Peyer's patch (tissue), 4 donors: ENCODE measurements around the gene CLDN7. TPM values are rescaled to one million over a fixed set of nuclear protein-coding genes. Genes with fewer than 3 reads are reported as not detected.

Source experiments
- DNase-seq, 3 donors: peaks; one replicate each; pipeline ENCODE4 v3.0.0-alpha.2; 2017 to 2019
- H3K27ac ChIP-seq, 4 donors: fragments of 200-600 bp; sonication (generic); one replicate each; pipeline ENCODE4 v1.5.1; 2016 to 2019
- H3K27me3 ChIP-seq, 2 donors: fragments of 200-600 bp; sonication (generic); one replicate each; pipeline ENCODE4 v1.5.1; 2019
- H3K36me3 ChIP-seq, 3 donors: fragments of 200-600 bp; sonication (generic); one replicate each; pipeline ENCODE4 v1.5.1; 2016 to 2019
- H3K4me1 ChIP-seq, 4 donors: fragments of 200-600 bp; sonication (generic); one replicate each; pipeline ENCODE4 v1.5.1; 2016 to 2019
- H3K4me3 ChIP-seq, 4 donors: fragments of 200-600 bp; sonication (generic); 1 replicate in 3 of 4; 2 replicates in 1 of 4; pipeline ENCODE4 v1.5.1; 2016 to 2019; ENCODE audit warnings: mild to moderate bottlenecking in 1 of 4
- H3K9me3 ChIP-seq, 4 donors: fragments of 200-600 bp; sonication (generic); one replicate each; pipeline ENCODE4 v1.5.1; 2016 to 2019; ENCODE audit warnings: mild to moderate bottlenecking in 1 of 4
- POLR2A ChIP-seq, 2 donors: fragments of 450-650 bp; IDR thresholded peaks; one replicate each; pipeline ENCODE4 v1.5.1; 2017; ENCODE audit warnings: antibody characterized with exemption in 2 of 2, mild to moderate bottlenecking in 2 of 2, moderate library complexity in 2 of 2
- small RNA-seq, 2 donors: library from RNA; depleted of rRNA; stranded (forward); fragments of <200 nt; gene quantifications; one replicate each; pipeline ENCODE3, GENCODE V24; 2016
- total RNA-seq, 4 donors: library from RNA; depleted of rRNA; stranded (reverse); fragments of >200 nt; gene quantifications; one replicate each; pipeline ENCODE4 v1.1.0, GENCODE V29; 2016
- TF ChIP-seq, protein P1 (sequence below), 6 experiments: fragments of 450-650 bp in 4 of 6; fragments of 200-600 bp in 2 of 6; sonication (generic) in 1 of 6; IDR thresholded peaks; one replicate each; pipeline ENCODE4 v1.5.1; 2017 to 2019; ENCODE audit warnings: antibody characterized with exemption in 6 of 6, mild to moderate bottlenecking in 3 of 6, moderate library complexity in 1 of 6

CLDN7 gene
- total RNA-seq, 4 donors from 2014 or later: 80.0 to 1,052 (median 864) TPM

DNA sequence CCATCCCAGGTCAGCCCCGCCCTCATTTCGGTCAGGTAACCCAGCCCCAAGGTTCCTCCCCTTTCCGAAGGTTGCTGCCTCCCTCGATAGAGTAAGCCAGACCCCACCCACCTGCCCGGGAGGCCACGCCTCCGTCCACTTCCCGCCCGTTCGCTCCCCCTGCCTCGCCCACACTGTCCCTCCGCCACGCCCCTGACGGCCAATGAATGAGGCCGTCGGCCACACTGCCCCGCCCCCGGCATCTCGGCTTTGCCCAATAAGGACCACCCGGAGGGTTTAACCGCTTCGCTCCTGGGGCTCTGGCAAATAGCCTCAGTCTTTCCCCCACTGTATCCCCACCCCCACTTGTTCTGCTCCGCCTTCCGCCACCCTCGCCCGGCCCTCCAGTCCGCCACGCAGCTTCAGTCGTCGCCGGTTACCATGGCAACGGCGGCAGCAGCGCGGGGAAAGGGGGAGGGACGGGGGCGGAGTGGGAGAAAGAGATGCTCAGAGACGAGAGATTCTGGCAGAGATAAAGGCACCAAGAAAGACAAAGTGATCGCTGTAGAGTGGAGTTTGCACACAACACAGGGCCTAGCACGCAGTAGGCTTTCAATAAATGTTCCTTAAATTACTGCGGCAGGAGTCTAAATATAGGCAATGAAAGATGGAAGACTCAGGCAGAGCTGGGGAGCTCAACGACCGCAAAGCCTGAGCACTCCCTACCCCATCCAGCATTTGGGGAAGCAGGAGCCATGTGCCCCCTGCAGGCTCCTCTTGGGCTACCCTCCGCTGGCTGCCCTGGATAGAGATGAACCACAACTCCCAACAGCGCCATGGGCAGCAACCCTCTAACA, 47.8 kb downstream of the CLDN7 start:
- Histone ChIP-seq H3K36me3 (no peaks in the 10 kb centered on the region), H3K4me3 (peak overlapping the region; percentile 31 to 57 (median 48)), H3K4me1 (peaks cover 5 to 46% (median 8%) of the 10 kb centered on the region in 4 donors), H3K27me3 (no peaks in the 10 kb centered on the region), H3K27ac (peak overlapping the region; percentile 54 to 74 (median 68)), H3K9me3 (no peaks in the 10 kb centered on the region)
- TF ChIP-seq, protein P1, sequence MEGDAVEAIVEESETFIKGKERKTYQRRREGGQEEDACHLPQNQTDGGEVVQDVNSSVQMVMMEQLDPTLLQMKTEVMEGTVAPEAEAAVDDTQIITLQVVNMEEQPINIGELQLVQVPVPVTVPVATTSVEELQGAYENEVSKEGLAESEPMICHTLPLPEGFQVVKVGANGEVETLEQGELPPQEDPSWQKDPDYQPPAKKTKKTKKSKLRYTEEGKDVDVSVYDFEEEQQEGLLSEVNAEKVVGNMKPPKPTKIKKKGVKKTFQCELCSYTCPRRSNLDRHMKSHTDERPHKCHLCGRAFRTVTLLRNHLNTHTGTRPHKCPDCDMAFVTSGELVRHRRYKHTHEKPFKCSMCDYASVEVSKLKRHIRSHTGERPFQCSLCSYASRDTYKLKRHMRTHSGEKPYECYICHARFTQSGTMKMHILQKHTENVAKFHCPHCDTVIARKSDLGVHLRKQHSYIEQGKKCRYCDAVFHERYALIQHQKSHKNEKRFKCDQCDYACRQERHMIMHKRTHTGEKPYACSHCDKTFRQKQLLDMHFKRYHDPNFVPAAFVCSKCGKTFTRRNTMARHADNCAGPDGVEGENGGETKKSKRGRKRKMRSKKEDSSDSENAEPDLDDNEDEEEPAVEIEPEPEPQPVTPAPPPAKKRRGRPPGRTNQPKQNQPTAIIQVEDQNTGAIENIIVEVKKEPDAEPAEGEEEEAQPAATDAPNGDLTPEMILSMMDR (IDR thresholded peaks at IDR 0.05): peak in 5 of 6 experiments; percentile 15 to 57 (median 36)
- TF ChIP-seq POLR2A (IDR thresholded peaks at IDR 0.05): no peak
- DNase-seq: peak; percentile 98 to 99 (median 99)

DNA sequence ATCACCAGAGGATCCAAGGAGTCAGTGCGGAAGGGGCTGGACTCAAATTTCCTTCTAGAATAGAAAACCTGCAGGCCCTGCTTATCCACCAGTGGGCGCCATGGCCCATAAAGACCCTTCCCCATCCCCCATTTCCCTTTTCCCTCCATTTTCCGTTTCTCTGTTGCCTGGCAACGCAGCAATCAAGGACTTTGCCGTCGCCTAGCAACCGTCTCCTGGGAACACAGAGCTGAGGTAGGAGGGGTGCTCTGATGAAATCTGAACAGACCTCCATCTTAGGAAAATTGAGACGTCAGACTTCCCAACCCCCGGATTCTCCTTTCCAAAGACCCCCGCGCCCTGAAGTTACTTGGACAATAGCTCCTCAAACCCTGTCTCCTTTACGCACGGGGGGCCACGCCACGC, 48.4 kb downstream of the CLDN7 start:
- H3K27me3 ChIP-seq: no peaks in the 10 kb centered on the region
- peaks cover 0 to 39% (median 4%) of the 10 kb centered on the region in 4 donors for H3K4me1 ChIP-seq
- DNase-seq: no peak
- peak overlapping the region; percentile 31 to 57 (median 48) for H3K4me3 ChIP-seq
- H3K9me3 ChIP-seq: no peaks in the 10 kb centered on the region
- peak overlapping the region; percentile 54 to 74 (median 68) for H3K27ac ChIP-seq
- TF ChIP-seq POLR2A (IDR thresholded peaks at IDR 0.05): no peak
- TF ChIP-seq, protein P1 (IDR thresholded peaks at IDR 0.05): peak in 5 of 6 experiments; percentile 23 to 32 (median 31)
- no peaks in the 10 kb centered on the region for H3K36me3 ChIP-seq

GRCh38 chr17:7211491-7212273, 50.6 kb downstream of the CLDN7 start:
- TF ChIP-seq POLR2A (IDR thresholded peaks at IDR 0.05): no peak
- TF ChIP-seq, protein P1 (IDR thresholded peaks at IDR 0.05): no peak
- Histone ChIP-seq H3K4me1 (peaks cover 0 to 27% (median 0%) of the 10 kb centered on the region in 4 donors), H3K27ac (no peak overlapping the region), H3K9me3 (no peaks in the 10 kb centered on the region), H3K4me3 (no peak overlapping the region), H3K27me3 (no peaks in the 10 kb centered on the region), H3K36me3 (no peaks in the 10 kb centered on the region)
- no peak for DNase-seq

Small RNA genes lying within 50 kb of the gene (small RNA-seq; reads per million reads assigned to genes)
- gene MIR324 (0.82 to 5.5 reads per million in 2 donors), gene RF00019 (0 reads per million in 2 donors)

Other genes starting within 250 kb of the CLDN7 start
- 100 to 1,000 TPM in 2 of 4 donors, 10 to 100 TPM in 2; 56.9 to 138 (median 109) TPM for gene RNASEK, start 249.9 kb downstream of the CLDN7 start, total RNA-seq
- gene BCL6B, start 239.4 kb downstream of the CLDN7 start, total RNA-seq: 1 to 10 TPM in 2 of 4 donors, under 1 TPM in 2; 0.57 to 9.9 (median 1.4) TPM
- 10 to 100 TPM in 1 of 4 donors, 1 to 10 TPM in 3; 7.5 to 16.4 (median 8.8) TPM for gene SLC16A13, start 226.5 kb downstream of the CLDN7 start, total RNA-seq
- 1 to 10 TPM in 1 of 4 donors, under 1 TPM in 1, not detected in 2; 0.94 to 1.1 TPM for gene SLC16A11, start 218.4 kb downstream of the CLDN7 start, total RNA-seq
- gene CLEC10A, start 182.2 kb downstream of the CLDN7 start, total RNA-seq: 1 to 10 TPM; 1.8 to 9.9 (median 5.6) TPM
- gene ASGR2, start 147.7 kb downstream of the CLDN7 start, total RNA-seq: not detected
- gene ASGR1, start 83.1 kb downstream of the CLDN7 start, total RNA-seq: 1 to 10 TPM in 1 of 4 donors, under 1 TPM in 2, not detected in 1; 0.88 to 2.5 (median 0.94) TPM
- 10 to 100 TPM in 2 of 4 donors, 1 to 10 TPM in 2; 2.6 to 15.7 (median 9.4) TPM for gene DLG4, start 42.6 kb downstream of the CLDN7 start, total RNA-seq
- 1,000 to 10,000 TPM; 1,292 to 4,167 (median 1,553) TPM for gene ACADVL, start 42.5 kb downstream of the CLDN7 start, total RNA-seq
- 10 to 100 TPM; 42.1 to 61.9 (median 50.1) TPM for gene DVL2, start 28.0 kb downstream of the CLDN7 start, total RNA-seq
- gene PHF23, start 23.0 kb downstream of the CLDN7 start, total RNA-seq: 10 to 100 TPM; 22.2 to 38.8 (median 35.1) TPM
- 100 to 1,000 TPM; 288 to 521 (median 367) TPM for gene GABARAP, start 20.0 kb downstream of the CLDN7 start, total RNA-seq
- 10 to 100 TPM; 55.3 to 86.9 (median 76.4) TPM for gene CTDNEP1, start 10.7 kb downstream of the CLDN7 start, total RNA-seq
- gene ELP5, start 10.3 kb downstream of the CLDN7 start, total RNA-seq: 10 to 100 TPM; 15.1 to 75.1 (median 29.0) TPM
- 1 to 10 TPM in 3 of 4 donors, not detected in 1; 1.1 to 7.6 (median 4.8) TPM for gene SLC2A4, start 19.2 kb upstream of the CLDN7 start, total RNA-seq
- gene YBX2, start 32.2 kb upstream of the CLDN7 start, total RNA-seq: 10 to 100 TPM; 20.7 to 70.0 (median 24.6) TPM
- 100 to 1,000 TPM in 3 of 4 donors, 10 to 100 TPM in 1; 94.4 to 128 (median 120) TPM for gene EIF5A, start 45.1 kb upstream of the CLDN7 start, total RNA-seq
- gene GPS2, start 52.9 kb upstream of the CLDN7 start, total RNA-seq: 100 to 1,000 TPM in 1 of 4 donors, 10 to 100 TPM in 3; 93.2 to 148 (median 94.2) TPM
- gene NEURL4, start 66.9 kb upstream of the CLDN7 start, total RNA-seq: 10 to 100 TPM; 23.3 to 69.0 (median 53.9) TPM
- 100 to 1,000 TPM in 1 of 4 donors, 10 to 100 TPM in 3; 15.6 to 696 (median 24.0) TPM for gene ACAP1, start 74.1 kb upstream of the CLDN7 start, total RNA-seq
- gene KCTD11, start 89.7 kb upstream of the CLDN7 start, total RNA-seq: 1 to 10 TPM; 2.5 to 8.9 (median 7.1) TPM
- gene TMEM95, start 92.7 kb upstream of the CLDN7 start, total RNA-seq: not detected
- gene TNK1, start 118.6 kb upstream of the CLDN7 start, total RNA-seq: 10 to 100 TPM; 19.8 to 54.4 (median 44.4) TPM
- 10 to 100 TPM; 10.7 to 38.8 (median 21.9) TPM for gene PLSCR3, start 132.0 kb upstream of the CLDN7 start, total RNA-seq
- gene TMEM256, start 141.6 kb upstream of the CLDN7 start, total RNA-seq: 100 to 1,000 TPM in 2 of 4 donors, 10 to 100 TPM in 2; 37.1 to 334 (median 126) TPM
- 1 to 10 TPM in 3 of 4 donors, under 1 TPM in 1; 0.88 to 9.9 (median 5.8) TPM for gene NLGN2, start 145.4 kb upstream of the CLDN7 start, total RNA-seq
- not detected for gene SPEM1, start 157.8 kb upstream of the CLDN7 start, total RNA-seq
- not detected for gene SPEM2, start 163.1 kb upstream of the CLDN7 start, total RNA-seq
- gene SPEM3, start 166.4 kb upstream of the CLDN7 start, total RNA-seq: not detected
- gene TMEM102, start 173.0 kb upstream of the CLDN7 start, total RNA-seq: 10 to 100 TPM in 3 of 4 donors, 1 to 10 TPM in 1; 4.1 to 21.7 (median 17.0) TPM
- 1 to 10 TPM in 1 of 4 donors, not detected in 3; 1.0 TPM for gene FGF11, start 177.0 kb upstream of the CLDN7 start, total RNA-seq
- 1 to 10 TPM; 4.0 to 9.1 (median 5.8) TPM for gene CHRNB1, start 182.6 kb upstream of the CLDN7 start, total RNA-seq
- 10 to 100 TPM; 15.1 to 27.3 (median 24.5) TPM for gene ZBTB4, start 217.2 kb upstream of the CLDN7 start, total RNA-seq
- not detected for gene SLC35G6, start 219.0 kb upstream of the CLDN7 start, total RNA-seq
- gene POLR2A, start 221.9 kb upstream of the CLDN7 start, total RNA-seq: 100 to 1,000 TPM in 3 of 4 donors, 10 to 100 TPM in 1; 94.6 to 204 (median 157) TPM